PC-9 (cell line): ENCODE data around the gene ABL2. TPM values are rescaled to one million over a fixed set of nuclear protein-coding genes. Genes with fewer than 3 reads are reported as not detected.

Experiments
- BruUV-seq: library from RNA; stranded (reverse); fragments of 400-500 nt; replicated peaks from 2 replicates; lab custom pipeline; 2021; lab: Mats Ljungman, UMichigan
- CTCF ChIA-PET: fragments of 300-600 bp; sonication (Branson Sonifier 250); formaldehyde crosslinking; loops from one replicate; lab custom pipeline; 2022; ENCODE audit warnings: antibody characterized with exemption; lab: Charles Lee
- POLR2A ChIA-PET: fragments of 300-600 bp; sonication (Branson Sonifier 250); formaldehyde crosslinking; loops from one replicate; lab custom pipeline; 2022; ENCODE audit warnings: antibody characterized with exemption; ENCODE audit not compliant: unreplicated experiment; lab: Charles Lee
- DNase-seq, 2 experiments: peaks; one replicate each; pipeline versions ENCODE4 v3.0.0 to v3.0.0-alpha.2; 2015 to 2022; ENCODE audit warnings: mixed read lengths in 1 of 2
- H2AFZ ChIP-seq: fragments of 200-600 bp; sonication (generic); 2 replicates; pipeline ENCODE4 v1.8.1; 2017; ENCODE audit warnings: antibody characterized with exemption
- H3F3A ChIP-seq: fragments of 200-600 bp; sonication (generic); 2 replicates; pipeline ENCODE4 v1.8.1; 2017; ENCODE audit warnings: antibody characterized with exemption, mild to moderate bottlenecking, low read depth; ENCODE audit not compliant: insufficient read depth
- H3K27ac ChIP-seq: fragments of 200-600 bp; sonication (generic); 2 replicates; pipeline ENCODE4 v1.6.1; 2016; ENCODE audit warnings: mixed run types
- H3K27me3 ChIP-seq: fragments of 200-600 bp; sonication (generic); 2 replicates; pipeline ENCODE4 v1.6.1; 2016; ENCODE audit warnings: low read depth, mixed run types; ENCODE audit not compliant: insufficient read depth
- H3K36me3 ChIP-seq: fragments of 200-600 bp; sonication (generic); 2 replicates; pipeline ENCODE4 v1.6.1; 2016; ENCODE audit warnings: low read depth, mixed run types
- H3K4me1 ChIP-seq: fragments of 200-600 bp; sonication (generic); replicated peaks from 2 replicates; pipeline ENCODE4 v1.6.1; 2016; ENCODE audit warnings: mixed run types; ENCODE audit not compliant: insufficient read depth
- H3K4me2 ChIP-seq: fragments of 200-600 bp; sonication (generic); 2 replicates; pipeline ENCODE4 v1.6.1; 2017; ENCODE audit warnings: mixed run types
- H3K4me3 ChIP-seq: fragments of 200-600 bp; sonication (generic); 2 replicates; pipeline ENCODE4 v1.6.1; 2016; ENCODE audit warnings: mixed run types
- H3K79me2 ChIP-seq: fragments of 200-600 bp; sonication (generic); 2 replicates; pipeline ENCODE4 v1.6.1; 2017; ENCODE audit warnings: low read depth, mixed run types
- H3K9me2 ChIP-seq: fragments of 200-600 bp; sonication (generic); 2 replicates; pipeline ENCODE4 v1.8.1; 2017; ENCODE audit warnings: mild to moderate bottlenecking; ENCODE audit not compliant: insufficient read depth
- H3K9me3 ChIP-seq: fragments of 200-600 bp; sonication (generic); 2 replicates; pipeline ENCODE4 v1.8.1; 2016; ENCODE audit warnings: low read depth; ENCODE audit not compliant: insufficient read depth
- H4K20me1 ChIP-seq: fragments of 200-600 bp; sonication (generic); 2 replicates; pipeline ENCODE4 v1.8.1; 2017; ENCODE audit not compliant: insufficient read depth
- EZH2 ChIP-seq: fragments of 200-600 bp; sonication (generic); IDR thresholded peaks from 2 replicates; pipeline ENCODE4 v1.8.0; 2017; ENCODE audit warnings: antibody characterized with exemption, low read depth
- intact Hi-C: fragments of 100-400 bp; cut with micrococcal nuclease; formaldehyde crosslinking; loops from one replicate; pipeline ENCODE4 v1.10.0; 2022; ENCODE audit not compliant: unreplicated experiment
- total RNA-seq: library from RNA; stranded (reverse); gene quantifications from 2 replicates; pipeline ENCODE4 v1.2.3, GENCODE V29; 2021
- TF ChIP-seq, protein P1 (sequence below): fragments of 200-600 bp; sonication (generic); conservative IDR thresholded peaks from 2 replicates; pipeline ENCODE4 v1.6.1; 2017; ENCODE audit warnings: mixed run types, antibody characterized with exemption, mild to moderate bottlenecking, moderate library complexity

The ABL2 gene
- total RNA-seq, 1 experiment from 2014 or later, result 27.4 TPM

DNA sequence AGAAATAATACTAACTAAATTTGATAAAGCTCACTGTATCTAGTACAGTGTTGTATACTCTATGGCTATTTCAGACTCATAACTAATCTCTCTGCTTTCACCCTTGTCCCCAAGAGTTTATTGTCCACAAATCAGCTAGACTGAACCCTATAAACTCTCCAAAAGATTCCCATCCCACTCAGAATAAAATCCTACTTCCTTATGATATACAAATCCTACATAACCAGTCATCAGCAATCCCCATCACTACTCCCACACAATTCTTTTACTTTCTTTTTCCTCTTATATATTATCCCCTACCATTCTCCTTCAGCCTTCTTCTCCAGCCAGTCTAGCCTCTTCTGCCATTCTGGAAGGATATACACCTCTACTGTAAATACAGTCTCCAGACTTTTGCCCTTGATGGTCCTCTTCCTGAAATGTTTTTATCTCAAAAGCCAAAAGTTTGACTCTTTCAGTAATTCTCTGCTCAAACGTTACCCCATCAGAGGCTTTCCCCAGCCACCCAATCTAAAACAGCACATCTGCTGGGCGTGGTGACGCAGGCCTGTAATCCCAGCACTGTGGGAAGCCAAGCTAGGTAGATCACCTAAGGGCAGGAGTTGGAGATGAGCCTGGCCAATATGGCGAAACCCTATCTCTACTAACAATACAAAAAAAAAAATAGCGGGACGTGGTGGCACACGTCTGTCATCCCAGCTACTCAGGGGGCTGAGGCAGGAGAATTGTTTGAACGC, 41.6 kb downstream of the ABL2 start:
- Histone ChIP-seq H3K4me3 (no peak overlapping the region), H3K9me2 (no peaks in the 10 kb centered on the region), H3K27me3 (no peaks in the 10 kb centered on the region), H3K4me2 (no peak overlapping the region), H3F3A (no peaks in the 10 kb centered on the region), H4K20me1 (no peaks in the 10 kb centered on the region), H3K36me3 (no peaks in the 10 kb centered on the region), H3K9me3 (no peaks in the 10 kb centered on the region), H3K27ac (no peak overlapping the region), H2AFZ (no peak overlapping the region), H3K4me1 (no peaks in the 10 kb centered on the region), H3K79me2 (peaks cover 74% of the 10 kb centered on the region)
- TF ChIP-seq, protein P1, sequence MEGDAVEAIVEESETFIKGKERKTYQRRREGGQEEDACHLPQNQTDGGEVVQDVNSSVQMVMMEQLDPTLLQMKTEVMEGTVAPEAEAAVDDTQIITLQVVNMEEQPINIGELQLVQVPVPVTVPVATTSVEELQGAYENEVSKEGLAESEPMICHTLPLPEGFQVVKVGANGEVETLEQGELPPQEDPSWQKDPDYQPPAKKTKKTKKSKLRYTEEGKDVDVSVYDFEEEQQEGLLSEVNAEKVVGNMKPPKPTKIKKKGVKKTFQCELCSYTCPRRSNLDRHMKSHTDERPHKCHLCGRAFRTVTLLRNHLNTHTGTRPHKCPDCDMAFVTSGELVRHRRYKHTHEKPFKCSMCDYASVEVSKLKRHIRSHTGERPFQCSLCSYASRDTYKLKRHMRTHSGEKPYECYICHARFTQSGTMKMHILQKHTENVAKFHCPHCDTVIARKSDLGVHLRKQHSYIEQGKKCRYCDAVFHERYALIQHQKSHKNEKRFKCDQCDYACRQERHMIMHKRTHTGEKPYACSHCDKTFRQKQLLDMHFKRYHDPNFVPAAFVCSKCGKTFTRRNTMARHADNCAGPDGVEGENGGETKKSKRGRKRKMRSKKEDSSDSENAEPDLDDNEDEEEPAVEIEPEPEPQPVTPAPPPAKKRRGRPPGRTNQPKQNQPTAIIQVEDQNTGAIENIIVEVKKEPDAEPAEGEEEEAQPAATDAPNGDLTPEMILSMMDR, result no peak
- TF ChIP-seq EZH2, result no peak
- ChIA-PET CTCF (interaction anchor here (0.7 kb wide), 1 partner anchor 65 kb away, joined by 3 read pairs; no protein-coding TSS in a partner anchor), POLR2A (no interaction called here)
- no TSS peak for BruUV-seq
- intact Hi-C loops, result no loop called here
- DNase-seq, result no peak

DNA sequence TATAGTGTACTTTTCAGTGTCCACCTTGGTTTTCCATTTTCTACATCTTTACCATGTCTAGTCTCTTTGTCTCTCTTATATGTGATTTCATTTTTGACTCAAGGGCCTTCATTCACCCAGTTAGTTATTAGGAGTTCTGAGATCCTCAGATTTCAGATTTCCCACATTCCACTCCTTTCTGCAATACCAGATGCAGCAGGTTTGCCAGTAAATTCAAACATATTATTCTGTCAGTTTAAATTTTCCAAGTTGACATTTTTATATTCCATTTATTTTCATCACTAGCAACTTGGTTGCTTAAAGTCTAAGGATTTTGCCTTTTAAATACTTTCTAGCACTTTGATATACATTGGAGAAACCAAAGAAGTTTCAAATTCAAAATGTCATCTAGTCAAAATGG, 42.4 kb downstream of the ABL2 start:
- H3K27me3 ChIP-seq, result no peaks in the 10 kb centered on the region
- H3K27ac ChIP-seq, result no peak overlapping the region
- H3K4me1 ChIP-seq, result no peaks in the 10 kb centered on the region
- H3K36me3 ChIP-seq, result no peaks in the 10 kb centered on the region
- H3K4me2 ChIP-seq, result no peak overlapping the region
- no peak for TF ChIP-seq EZH2
- TF ChIP-seq, protein P1, result no peak
- H4K20me1 ChIP-seq, result no peaks in the 10 kb centered on the region
- no peak for DNase-seq
- ChIA-PET POLR2A (no interaction called here), CTCF (no interaction called here)
- no peak overlapping the region for H2AFZ ChIP-seq
- no peaks in the 10 kb centered on the region for H3K9me3 ChIP-seq
- H3K9me2 ChIP-seq, result no peaks in the 10 kb centered on the region
- H3F3A ChIP-seq, result no peaks in the 10 kb centered on the region
- BruUV-seq, result no TSS peak
- H3K79me2 ChIP-seq, result peaks cover 69% of the 10 kb centered on the region
- H3K4me3 ChIP-seq, result no peak overlapping the region
- intact Hi-C loops, result no loop called here

DNA sequence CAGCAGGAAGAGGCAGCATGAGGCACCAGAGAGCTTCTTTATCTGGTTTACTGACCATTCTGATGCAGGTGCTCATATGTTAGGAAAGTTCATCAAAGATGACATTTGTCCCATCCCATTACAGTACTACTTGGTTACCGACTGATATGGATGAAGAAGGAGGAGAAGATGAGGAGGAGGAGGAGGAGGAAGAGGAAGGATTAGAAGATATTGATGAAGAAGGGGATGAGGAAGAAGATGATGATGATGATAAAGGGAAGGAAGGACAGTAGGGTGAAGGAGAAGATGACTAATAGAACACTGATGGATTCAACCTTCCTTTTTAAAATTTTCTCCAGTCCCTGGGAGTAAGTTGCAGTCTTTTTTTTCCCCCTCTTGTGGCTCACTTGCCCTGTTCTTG, 45.1 kb downstream of the ABL2 start:
- TF ChIP-seq, protein P1, result no peak
- no peak for TF ChIP-seq EZH2
- Histone ChIP-seq H3F3A (0 out of 2 replicates have a peak, but pooled peaks cover 1% of the 10 kb centered on the region), H3K27ac (no peak overlapping the region), H3K27me3 (no peaks in the 10 kb centered on the region), H3K9me3 (no peaks in the 10 kb centered on the region), H3K4me1 (peaks cover 2% of the 10 kb centered on the region; the same call in 1 of the 2 replicates), H4K20me1 (no peaks in the 10 kb centered on the region), H3K79me2 (peaks cover 64% of the 10 kb centered on the region), H3K36me3 (no peaks in the 10 kb centered on the region), H3K9me2 (no peaks in the 10 kb centered on the region), H3K4me2 (no peak overlapping the region), H2AFZ (no peak overlapping the region), H3K4me3 (no peak overlapping the region)
- DNase-seq, result no peak
- CTCF ChIA-PET, result no interaction called here
- intact Hi-C loops, result no loop called here
- POLR2A ChIA-PET, result interaction anchor here (0.5 kb wide), 1 partner anchor 163 kb away, joined by 4 read pairs; no protein-coding TSS in a partner anchor
- no TSS peak for BruUV-seq
